DMS153 treated with DMSO at 0.1 percent for 48 hours (cell line): Measurements from ENCODE around the gene SLC18A3.

Experiments
- DNase-seq: peaks from one replicate; lab custom pipeline; 2025; ENCODE audit not compliant: unreplicated experiment; lab: John Stamatoyannopoulos, UW

Gene SLC18A3

DNA sequence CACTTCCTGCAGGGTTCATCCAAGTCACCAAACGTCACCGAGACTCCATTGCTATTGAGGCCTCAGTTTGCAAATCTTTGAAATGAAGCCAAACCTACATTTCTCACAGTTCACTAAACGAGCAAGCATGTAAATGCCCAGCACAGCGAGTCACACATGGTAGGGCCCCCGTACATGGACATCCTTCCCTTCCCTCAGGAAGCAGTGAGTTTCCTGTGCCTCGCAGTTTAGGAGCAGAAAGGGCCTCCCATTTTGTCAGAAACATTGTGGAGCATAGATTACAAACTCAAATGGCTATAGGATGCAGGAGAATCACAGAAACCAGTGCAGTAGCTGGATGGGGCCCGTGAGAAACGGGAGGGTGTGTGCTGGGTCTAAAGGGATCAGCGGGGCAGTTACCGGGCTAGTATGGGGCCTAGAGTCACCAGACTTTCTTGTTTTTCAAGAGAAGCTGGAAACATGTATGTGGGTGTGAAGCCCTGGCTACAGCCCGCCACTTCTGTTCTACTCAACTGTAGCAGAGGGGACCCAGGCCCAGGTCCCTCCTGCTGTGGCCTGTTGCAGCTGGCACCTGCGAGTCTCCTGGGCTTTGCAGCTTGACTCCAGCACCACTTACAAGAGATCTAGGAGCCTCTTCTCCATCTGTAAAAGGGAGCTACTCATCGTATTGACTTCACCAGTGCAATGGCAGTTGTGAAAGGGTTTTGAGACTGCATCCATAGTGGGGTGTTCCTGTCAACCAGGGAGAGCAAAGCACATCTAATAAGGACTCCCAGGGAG is 14.2 kb upstream of the SLC18A3 start:
- no peak for DNase-seq

DNA sequence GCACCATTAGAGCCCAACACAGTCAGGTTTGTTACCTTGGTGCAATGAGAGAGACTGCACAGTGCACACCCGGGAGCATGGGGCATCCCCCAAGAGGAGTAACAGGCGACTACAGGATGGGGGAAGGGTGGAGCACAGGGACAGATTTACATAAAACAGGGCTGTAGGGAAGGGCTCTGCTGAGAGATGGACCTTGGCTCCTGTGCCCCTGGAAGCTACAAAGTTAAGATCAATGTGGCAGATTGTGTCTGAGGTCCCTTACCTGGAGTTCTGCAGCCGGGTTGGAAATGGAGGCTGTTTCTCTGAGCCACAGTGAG is 13.7 kb upstream of the SLC18A3 start:
- DNase-seq = no peak

DNA sequence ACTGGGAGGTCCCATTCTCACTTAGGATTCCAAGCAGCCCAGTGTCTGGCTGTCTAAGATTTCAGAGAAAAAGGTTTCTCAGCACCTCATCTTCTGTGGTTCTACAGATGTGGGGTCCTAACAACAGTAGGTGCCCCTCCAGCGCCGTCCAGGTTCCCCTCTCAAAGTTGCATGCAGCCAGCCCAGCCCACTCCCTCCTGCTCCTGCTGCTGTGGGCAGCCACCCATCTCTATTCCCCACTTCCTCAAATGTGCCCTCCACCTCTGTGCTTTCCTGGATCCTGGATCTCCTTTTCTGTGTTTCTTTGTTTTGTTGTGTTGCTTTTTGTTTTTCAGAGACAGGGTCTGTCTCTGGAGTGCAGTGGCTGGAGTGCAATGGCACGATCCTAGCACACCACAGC is 13.3 kb upstream of the SLC18A3 start:
- no peak for DNase-seq

DNA sequence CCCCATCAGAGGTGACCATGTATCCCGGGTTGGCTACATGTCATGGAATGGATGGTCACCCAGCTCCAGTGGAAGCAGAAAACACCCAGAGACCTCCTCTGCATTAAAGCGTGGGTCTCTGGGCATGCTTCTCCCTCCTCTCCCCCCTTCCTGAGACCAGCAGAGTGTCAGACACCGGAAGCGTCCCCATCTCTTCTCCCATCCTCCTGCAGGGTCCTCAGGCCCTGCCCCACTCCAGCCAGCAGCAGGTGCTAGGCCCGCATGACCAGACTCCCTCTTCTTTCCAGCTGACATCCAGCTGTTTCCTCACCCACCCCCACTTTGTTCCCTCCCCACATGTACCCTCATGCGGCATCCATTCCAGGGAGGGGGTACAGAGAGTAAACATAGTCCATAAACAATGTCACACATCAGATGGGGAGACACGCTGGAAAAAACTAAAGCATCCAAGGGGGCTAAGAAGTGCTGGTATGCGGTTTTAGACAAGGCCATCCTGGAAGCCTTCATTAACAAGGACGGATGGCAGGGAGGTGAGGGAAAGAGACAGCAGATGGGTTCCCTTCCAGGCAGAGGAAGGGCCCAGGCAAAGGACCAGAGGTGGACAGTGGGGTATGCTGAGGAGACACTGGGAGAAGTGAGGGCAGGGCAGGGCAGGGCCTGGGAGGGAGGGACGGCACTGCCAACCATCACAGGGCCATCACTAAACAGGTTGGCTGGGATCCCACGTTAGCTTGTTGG is 12.5 kb upstream of the SLC18A3 start:
- no peak for DNase-seq

DNA sequence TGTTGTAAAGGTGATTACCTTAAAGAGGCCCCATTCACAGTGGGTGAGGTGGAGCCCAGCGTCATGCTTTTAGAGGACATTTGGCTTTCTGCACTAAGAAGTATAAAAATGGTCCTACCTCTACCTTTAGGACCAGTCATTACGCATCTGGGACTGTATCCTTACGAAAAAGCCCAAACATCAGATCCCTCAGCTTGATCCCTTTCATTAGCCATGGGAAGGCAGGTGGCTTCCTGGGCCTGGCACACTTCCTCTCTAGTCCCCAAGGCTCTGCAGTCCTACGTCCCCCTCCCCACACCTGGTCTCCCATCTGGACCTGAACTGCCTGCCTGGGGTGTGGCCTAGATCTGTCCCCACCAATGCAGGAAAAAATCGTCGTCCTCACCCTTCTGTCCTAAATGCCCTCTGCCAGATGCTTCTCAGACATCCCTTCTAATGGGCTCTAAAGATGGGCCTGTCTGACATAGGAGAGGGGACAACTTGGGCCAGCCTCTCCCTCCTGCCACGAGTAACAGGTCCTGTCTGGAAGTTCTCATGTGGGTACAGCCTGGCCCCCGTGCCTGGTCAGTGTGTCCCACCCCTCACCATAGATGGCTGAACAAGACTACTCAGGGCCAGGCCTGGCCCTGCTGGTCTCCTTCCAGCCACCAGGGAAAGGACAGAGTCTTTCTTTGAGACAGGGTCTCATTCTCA is 11.8 kb upstream of the SLC18A3 start:
- no peak for DNase-seq

DNA sequence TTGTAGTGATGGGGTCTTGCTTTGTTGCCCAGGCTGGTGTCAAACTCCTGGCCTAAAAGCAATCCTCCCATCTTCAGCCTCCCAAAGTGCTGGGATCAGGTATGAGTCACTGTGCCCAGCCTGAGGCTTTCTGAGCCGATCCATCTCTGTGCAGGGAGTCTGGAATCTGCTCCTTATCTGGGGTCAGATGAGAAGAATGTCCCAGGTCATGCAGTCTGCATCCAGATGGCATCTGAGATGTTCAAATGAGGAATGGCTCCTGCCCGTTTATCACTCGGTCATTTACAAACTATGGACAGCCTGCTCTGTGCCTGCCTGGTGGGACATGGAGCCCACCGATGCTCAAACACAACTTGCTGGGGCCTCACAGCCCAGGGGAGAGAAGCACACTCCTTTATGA is 11.1 kb upstream of the SLC18A3 start:
- no peak for DNase-seq

DNA sequence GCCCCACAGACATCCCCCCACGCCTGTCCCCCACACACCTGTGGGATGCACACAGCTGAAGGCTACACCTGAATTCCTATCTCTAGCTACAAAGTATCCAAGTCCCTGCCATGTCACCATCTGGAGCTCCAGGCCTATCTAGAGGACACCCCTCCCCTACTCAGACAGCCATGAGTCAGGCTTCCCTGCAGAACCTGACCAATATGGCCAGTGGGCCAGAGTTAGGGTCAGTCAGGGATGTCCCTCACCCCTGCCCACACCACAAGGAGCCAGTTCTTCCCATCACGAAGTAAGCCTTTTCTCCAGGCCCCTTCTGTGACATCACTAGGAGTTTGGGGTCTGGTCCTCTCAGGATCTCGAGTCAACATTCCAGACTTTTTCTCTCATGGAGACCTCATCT is 10.6 kb upstream of the SLC18A3 start:
- no peak for DNase-seq

DNA sequence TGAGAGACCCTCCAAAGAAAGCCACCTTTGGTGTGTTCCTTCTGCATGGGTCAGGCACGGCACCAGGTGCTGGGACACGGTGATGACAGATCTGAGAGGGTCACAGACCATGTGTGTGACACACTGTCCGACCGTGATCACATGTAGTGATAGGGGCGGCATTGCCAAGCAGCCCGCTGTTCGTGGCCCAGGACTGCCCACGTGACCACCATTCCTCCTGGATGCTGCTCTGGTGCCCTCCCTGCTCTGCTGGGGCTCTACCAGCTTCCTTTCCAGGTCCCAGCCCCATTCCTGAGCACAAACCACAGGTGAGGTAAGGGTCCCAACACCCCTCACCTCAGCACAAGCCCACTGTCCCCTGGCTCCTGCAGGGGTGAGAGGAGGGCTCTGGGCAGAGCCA is 10.1 kb upstream of the SLC18A3 start:
- no peak for DNase-seq

DNA sequence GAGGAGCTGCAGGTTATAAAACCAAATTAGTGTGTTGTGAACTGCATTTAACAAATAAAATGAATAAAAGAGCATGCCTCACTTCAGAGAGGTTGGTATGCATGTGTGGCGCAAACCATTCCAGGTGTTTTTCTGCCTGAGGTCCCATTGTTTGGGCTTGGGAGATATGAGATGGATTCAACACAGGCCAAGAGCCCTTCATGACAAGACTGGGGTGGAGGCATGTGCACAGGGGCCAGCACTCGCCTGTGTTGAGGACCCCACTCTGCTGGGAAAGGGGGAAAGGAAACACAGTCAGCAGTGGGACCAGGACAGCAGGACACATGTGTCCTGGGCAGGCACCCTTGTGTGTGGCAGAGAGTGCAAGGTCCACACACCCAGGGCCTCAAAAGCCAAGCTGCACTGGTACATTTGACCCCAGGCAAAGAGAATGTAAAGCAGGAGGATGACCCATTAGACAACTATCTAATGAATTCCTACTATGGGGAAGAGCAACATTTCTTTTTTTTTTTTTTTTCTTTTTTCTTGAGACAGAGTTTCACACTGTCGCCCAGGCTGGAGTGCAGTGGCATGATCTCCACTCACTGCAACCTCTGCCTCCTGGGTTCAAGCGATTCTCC is 9.2 kb upstream of the SLC18A3 start:
- DNase-seq = no peak

DNA sequence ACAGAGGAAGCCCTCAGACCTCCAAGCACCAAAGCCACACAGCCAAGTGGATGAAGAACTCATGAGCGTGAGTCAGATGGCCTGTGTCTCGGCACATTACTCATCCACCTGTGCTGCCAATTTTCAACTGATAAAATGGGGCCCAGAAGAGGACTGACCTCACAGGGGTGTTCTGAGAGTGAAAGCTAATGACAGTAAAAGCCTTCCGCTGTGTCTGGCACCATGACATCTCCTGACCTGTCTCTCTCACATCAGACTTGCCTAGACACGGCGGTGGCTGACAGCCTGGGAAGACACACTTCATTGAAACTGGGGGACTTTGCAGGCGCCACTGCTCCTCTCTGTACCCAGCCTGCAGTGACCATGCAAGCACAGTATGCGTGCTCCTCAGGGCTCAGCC is 8.3 kb upstream of the SLC18A3 start:
- no peak for DNase-seq

DNA sequence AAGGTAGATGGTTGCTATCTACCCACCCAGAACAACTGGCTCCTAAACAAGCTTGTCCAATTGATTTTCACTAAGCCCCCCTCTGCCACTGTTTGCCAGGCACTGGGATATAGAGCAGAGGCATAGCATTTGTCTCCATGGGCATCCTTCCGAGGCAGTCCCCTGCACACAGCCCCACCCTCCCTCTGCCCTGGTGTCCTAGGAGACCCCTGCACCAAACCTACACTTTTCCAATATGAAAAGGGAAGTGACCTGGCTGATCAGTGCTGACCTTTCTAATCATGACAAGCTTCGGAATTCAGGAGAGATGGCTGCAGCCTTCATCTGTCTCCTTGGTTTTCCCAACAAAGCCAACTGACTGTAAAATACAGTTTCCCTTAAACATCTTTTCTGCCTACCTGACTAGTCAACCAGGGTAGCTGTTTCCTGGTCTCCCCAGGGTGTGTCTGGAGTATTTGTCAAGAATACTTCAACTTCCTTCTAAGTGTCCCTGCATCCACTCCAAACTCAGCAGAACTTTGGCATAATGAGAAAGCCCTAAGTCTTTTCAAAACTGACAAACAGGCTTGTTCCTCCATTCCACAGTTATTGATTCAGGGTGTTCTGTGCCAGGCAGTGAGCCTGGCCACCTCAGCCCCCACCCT is 7.6 kb upstream of the SLC18A3 start:
- DNase-seq = no peak

DNA sequence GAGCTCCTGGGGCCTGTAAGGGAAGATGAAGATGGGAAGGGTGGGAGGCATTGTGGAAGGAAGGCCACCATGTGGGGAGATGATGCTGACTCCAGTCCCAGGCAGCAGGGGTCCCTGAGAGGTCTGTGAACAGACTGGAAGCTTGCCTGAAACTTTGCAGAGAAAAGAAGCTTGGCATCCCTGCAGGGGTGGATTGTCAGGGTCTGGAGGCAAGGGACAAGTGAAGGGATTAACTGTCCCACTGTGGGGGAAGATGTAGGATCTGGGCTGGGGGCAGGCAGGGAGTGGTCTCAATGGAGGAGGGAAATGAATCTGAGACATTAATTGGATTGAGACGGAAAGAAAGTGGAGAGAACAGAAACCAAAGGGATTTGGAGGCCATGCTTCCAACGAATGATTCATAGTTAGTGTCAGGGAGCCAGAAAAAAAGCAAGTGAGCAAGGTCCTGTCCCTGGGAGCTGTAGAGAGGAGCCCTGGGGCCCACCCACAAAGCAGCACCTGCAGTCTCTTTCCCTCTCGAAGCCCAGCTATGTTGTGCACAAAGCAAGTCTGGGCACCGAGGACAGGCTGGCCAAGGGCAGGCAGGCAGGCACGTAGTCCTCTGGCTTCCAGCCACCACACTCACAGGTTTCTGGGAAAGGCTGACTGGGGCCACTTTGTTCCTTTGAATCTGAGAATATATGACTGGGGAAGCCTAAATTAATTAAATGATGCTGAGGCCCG is 4.7 kb upstream of the SLC18A3 start:
- no peak for DNase-seq

DNA sequence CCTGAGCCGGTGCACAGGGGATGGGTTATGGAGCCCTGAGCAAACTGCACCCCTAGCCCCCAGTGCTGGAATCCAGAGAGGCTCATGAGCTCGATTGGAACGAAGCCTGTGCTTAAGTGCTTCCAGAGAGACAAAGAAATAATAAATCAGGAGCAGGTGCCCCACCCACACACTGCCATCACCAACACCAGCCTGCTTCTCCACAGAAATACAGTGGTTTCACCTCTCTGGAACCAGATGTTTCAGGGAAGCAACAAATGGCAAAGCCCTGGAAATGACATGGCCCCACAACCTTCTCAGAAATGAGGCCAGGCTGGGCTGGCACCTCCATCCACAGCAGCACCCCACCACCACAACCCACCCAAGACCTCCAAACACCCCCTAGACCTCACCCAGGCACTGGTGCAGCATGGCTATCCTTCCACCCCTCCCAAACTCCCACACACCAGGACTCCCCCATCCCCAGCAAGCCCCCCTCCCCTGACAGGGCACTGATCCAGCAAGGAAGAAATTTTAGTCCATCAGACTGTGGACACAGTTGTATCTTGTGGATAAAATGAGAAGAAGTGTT is 4.1 kb upstream of the SLC18A3 start:
- DNase-seq = no peak

DNA sequence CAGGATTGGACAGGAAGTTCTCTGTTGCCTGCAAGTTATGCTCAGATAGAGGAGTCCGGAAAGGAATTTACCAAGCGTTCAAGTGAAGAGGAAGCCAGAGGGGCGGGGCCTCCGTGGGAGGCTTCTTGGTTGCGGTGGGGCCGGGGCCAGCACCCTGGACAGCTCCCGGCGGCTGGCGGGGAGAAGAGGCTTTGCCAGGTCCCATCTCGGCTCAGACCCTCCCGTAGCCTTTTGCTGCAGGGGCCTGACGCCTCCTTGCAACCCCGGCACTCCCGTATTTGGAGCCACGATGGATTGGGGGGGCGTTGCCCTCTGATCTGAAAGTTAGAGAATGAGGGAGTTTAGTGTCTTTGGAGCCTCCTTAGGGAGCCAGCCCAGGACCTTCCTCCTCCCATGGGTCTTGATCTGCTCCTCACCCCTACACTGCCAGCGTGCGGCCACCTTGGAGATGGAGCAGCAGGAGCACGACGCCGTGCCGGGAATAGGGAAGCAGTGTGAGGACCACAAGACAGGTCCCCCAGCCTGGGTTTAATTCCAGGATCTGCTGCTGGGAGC is 3.1 kb upstream of the SLC18A3 start:
- no peak for DNase-seq

DNA sequence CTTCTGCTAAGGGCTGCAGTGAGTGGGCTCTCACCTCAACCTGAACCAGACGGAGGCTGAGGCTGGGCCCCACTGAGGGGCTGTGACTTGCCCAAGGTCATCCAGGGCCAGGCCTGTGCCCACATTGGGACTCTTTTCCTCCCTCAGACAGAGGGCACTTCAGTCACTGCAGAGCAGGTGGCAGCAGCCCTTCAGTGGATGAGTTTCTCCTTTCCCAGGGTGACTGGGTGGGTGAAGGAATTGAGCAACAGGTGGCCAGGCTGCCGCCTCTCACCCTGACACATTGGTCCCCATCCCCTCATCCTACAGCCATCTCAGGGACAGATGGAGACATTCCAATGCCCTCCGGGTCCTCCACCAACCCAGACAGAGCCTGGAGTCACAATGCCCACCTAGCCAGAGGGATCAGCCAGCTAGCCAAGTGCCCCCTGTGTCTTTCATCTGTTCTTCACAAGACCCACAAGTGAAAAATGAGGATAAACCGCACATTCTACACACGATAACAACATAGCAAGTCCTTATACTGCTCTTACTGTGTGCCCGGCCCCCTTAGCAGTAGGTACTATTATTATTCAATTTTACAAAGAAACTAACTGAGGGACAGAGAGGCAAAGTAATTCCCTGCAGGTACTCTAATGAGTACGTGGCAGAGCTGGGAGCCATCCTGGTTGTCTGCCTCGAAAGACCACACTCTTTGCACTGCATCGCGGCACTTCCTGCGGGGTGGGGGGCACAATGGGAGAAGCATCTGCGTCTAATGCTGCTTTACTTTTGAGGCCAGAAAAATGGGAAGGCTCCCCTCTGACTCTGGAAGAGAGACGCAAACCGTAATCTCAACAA is 1.7 kb upstream of the SLC18A3 start:
- no peak for DNase-seq

DNA sequence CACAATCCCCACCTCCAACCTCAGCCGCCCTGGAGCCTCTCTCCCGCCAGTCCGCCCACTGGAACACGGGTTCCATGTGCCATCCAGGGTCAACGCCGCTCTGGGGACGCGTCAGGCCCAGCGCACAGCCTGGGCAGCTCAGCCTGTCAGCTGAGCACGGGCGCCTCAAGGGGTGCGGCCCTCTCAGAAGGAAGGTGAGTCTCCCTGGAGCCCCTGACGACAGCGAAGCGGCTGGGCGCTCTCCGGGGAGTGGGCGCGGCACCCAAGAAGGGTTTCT is 1.2 kb upstream of the SLC18A3 start:
- DNase-seq = no peak

DNA sequence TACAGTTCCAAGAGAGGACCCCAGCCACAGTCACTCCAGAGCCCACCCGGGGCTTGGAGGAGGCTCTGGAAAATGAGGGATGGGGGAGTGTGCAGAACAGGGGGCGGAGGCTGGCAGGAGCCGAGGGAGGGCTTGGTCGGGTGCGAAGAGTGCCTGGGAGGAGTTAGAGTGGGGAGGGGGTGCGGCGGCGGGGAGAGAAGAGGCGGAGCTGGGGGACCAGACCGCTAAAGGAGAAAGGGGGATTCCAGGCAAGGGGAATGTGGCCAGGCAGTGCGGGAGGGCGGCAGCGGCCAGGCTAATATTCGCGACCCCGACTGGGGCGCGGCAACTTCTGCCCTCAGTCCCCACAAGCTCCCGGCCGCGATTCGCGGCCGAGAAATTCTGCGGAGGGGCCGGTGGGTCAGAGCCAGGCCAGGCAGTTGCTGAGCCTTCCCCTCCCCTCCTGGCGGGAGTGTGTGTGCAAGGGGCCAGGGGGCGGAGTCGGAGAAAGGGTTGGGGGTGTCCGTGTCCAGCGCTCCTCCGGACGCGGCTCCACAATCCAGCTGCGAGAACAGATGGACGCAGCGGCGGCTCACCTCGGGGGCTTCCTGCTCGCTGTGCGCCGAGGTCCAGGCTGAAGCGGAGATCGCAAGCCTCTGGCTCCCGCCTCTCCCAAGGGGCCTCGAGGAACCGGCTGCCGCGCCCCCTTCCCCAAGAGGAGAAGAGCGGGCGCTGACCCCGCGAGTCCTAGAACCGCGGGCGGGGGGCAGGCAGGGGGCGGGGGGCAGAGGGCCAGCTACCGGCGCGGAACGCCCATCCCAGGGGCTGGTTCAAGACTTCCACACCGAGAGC is 612 bp upstream of the SLC18A3 start:
- no peak for DNase-seq

DNA sequence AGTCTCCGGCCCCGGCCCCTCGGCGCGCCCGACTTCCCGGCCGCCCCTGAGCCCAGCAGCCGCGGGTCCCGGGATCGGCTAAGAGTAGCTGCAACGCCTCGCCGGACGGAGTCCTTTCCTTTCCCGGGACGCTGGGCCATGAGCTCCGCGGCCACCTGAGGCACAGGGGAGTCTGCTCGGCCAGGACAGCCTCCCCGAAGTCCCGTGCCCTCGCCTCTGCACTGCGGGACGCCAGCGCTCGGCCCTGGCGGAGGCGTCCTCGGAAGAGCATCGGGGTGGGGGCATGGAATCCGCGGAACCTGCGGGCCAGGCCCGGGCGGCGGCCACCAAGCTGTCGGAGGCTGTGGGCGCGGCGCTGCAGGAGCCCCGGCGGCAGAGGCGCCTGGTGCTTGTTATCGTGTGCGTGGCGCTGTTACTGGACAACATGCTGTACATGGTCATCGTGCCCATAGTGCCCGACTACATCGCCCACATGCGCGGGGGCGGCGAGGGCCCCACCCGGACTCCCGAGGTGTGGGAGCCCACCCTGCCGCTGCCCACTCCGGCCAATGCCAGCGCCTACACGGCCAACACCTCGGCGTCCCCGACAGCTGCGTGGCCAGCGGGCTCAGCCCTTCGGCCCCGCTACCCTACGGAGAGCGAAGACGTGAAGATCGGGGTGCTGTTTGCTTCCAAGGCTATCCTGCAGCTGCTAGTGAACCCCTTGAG is 502 bp downstream of the SLC18A3 start:
- no peak for DNase-seq
